ENCODE results near the gene TENT4A. TPM values are rescaled to one million over a fixed set of nuclear protein-coding genes. Genes with fewer than 3 reads are reported as not detected.

TENT4A gene
- total and polyA plus RNA-seq, 4 donors, result 4.1 to 37.0 (median 23.0) TPM

DNA sequence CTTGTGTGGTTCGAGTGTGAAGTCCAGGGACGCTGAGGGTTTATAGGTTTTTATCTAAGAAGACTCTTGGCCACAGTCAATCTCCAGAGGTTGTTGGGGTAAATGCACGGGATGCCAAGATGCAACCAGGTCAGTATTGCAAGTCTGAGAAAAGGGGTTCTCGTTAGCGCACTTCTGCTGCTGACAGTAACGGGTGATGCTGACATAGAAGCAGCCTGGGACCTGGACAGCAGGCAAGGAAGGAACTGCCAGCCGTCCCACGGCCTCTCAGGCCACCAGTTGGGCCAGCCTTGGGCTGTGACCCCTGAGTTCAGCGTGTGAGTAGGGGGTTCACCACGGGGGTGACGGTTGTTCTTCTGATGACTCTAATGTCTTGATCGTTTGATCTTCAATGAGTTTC lies 39.0 kb downstream of the TENT4A start:
- H3K27ac ChIP-seq (ENCODE audit: low read depth in 1 of 2, low read length in 2 of 2), result no peak overlapping the region
- 95% methylated on average over 12 of the region's 12 CpGs for WGBS, 2 donors
- no peak overlapping the region for H3K4me3 ChIP-seq (ENCODE audit: low read length in 2 of 2)
- no peaks in the 10 kb centered on the region for H3K27me3 ChIP-seq (ENCODE audit: control insufficient read depth in 1 of 2, insufficient read depth in 2 of 2, low read length in 1 of 2)
- no peaks in the 10 kb centered on the region for H3K4me1 ChIP-seq (ENCODE audit: control insufficient read depth in 1 of 2, insufficient read depth in 2 of 2, low read length in 2 of 2)
- intact Hi-C loops (cut with DNase I), result no loop called here
- H3K36me3 ChIP-seq (ENCODE audit: control insufficient read depth in 1 of 2, insufficient read depth in 2 of 2, low read length in 1 of 2), result peaks cover 3 to 12% of the 10 kb centered on the region in 2 donors
- H3K9me3 ChIP-seq (ENCODE audit: control insufficient read depth, low read length), result no peaks in the 10 kb centered on the region
- ATAC-seq (ENCODE audit: low FRiP score) (no peak), DNase-seq (no peak)

DNA sequence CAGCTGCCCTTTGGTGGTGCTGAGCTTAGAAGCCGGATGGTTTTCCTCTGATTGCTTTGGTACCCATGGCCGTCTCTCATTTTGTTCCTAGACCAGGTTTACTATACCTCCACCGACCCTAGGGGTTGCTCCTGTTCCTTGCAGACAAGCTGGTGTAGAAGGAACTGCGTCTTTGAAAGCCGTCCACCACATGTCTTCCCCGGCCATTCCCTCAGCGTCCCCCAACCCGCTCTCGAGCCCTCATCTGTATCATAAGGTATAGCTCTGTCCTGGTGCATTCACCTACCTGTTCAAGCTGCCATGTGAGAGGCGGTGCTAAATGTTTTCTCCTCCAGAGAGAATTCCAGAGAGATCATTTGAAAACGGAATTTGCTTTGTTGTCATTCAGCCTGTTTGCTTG lies 39.5 kb downstream of the TENT4A start:
- ATAC-seq (ENCODE audit: low FRiP score) (no peak), DNase-seq (no peak)
- Histone ChIP-seq H3K27ac (ENCODE audit: low read depth in 1 of 2, low read length in 2 of 2) (no peak overlapping the region), H3K4me3 (ENCODE audit: low read length in 2 of 2) (no peak overlapping the region), H3K27me3 (ENCODE audit: control insufficient read depth in 1 of 2, insufficient read depth in 2 of 2, low read length in 1 of 2) (no peaks in the 10 kb centered on the region), H3K36me3 (ENCODE audit: control insufficient read depth in 1 of 2, insufficient read depth in 2 of 2, low read length in 1 of 2) (peaks cover 3 to 12% of the 10 kb centered on the region in 2 donors), H3K4me1 (ENCODE audit: control insufficient read depth in 1 of 2, insufficient read depth in 2 of 2, low read length in 2 of 2) (no peaks in the 10 kb centered on the region), H3K9me3 (ENCODE audit: control insufficient read depth, low read length) (no peaks in the 10 kb centered on the region)
- intact Hi-C loops (cut with DNase I), result no loop called here
- WGBS, 2 donors, result 93 to 96% methylated on average over 11 of the region's 11 CpGs

DNA sequence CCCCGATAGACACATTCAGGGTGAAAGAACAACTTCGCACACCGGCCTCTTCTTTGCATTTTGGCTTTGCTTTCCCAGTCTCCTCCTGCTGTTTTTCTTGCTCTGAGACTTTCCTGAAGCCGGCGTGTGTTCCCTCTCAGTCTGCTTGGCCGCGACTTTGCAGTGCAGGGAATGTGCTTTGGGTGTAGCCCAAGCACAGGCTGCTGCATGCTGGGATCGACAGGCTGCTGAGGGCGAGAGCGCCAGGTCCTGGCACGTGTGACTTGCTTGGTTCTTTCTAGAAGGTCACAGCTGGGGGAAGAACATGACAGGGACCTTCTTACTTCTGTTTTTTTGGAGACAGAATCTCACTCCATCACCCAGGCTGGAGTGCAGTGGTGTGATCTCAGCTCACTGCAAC lies 40.6 kb downstream of the TENT4A start:
- intact Hi-C loops (cut with DNase I), result no loop called here
- Histone ChIP-seq H3K27ac (ENCODE audit: low read depth in 1 of 2, low read length in 2 of 2) (no peak overlapping the region), H3K4me3 (ENCODE audit: low read length in 2 of 2) (no peak overlapping the region), H3K9me3 (ENCODE audit: control insufficient read depth, low read length) (no peaks in the 10 kb centered on the region), H3K4me1 (ENCODE audit: control insufficient read depth in 1 of 2, insufficient read depth in 2 of 2, low read length in 2 of 2) (no peaks in the 10 kb centered on the region), H3K27me3 (ENCODE audit: control insufficient read depth in 1 of 2, insufficient read depth in 2 of 2, low read length in 1 of 2) (no peaks in the 10 kb centered on the region), H3K36me3 (ENCODE audit: control insufficient read depth in 1 of 2, insufficient read depth in 2 of 2, low read length in 1 of 2) (peaks cover 3 to 12% of the 10 kb centered on the region in 2 donors)
- ATAC-seq (ENCODE audit: low FRiP score) (peak; percentile 44), DNase-seq (no peak)
- 32 to 37% methylated on average over 11 of the region's 11 CpGs for whole genome bisulfite sequencing, 2 donors

- ATAC-seq (ENCODE audit: low FRiP score) (no peak), DNase-seq (no peak)
- Histone ChIP-seq H3K27ac (ENCODE audit: low read depth in 1 of 2, low read length in 2 of 2) (no peak overlapping the region), H3K27me3 (ENCODE audit: control insufficient read depth in 1 of 2, insufficient read depth in 2 of 2, low read length in 1 of 2) (no peaks in the 10 kb centered on the region), H3K9me3 (ENCODE audit: control insufficient read depth, low read length) (no peaks in the 10 kb centered on the region), H3K4me1 (ENCODE audit: control insufficient read depth in 1 of 2, insufficient read depth in 2 of 2, low read length in 2 of 2) (no peaks in the 10 kb centered on the region), H3K4me3 (ENCODE audit: low read length in 2 of 2) (no peak overlapping the region), H3K36me3 (ENCODE audit: control insufficient read depth in 1 of 2, insufficient read depth in 2 of 2, low read length in 1 of 2) (peaks cover 0 to 12% of the 10 kb centered on the region in 2 donors)
- 95% methylated on average over 29 of the region's 29 CpGs for WGBS, 2 donors
- intact Hi-C loops (cut with DNase I), result no loop called here
These were observed 41.5 kb downstream of the TENT4A start for GRCh38 chr5:6754766-6755165.

DNA sequence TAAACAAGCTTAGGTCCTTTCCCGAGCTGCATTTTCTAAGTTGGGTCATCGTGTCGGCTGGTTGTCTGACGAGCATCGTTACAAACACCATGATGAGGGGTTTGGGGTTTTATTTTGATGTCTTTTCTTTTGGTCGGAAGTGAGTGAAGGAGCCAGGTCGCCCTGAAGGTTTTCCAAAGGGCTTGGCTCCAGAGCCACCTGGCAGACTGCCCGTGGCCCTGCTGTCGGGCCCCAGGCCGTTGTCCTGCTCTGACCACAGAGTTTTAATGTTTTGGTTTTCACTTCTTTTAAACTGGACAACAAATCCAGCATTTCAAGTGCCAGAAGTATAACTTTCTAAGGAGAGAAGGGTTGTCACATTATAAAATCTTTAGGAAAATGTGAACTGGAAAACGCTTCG lies 42.3 kb downstream of the TENT4A start:
- intact Hi-C loops (cut with DNase I), result no loop called here
- Histone ChIP-seq H3K36me3 (ENCODE audit: control insufficient read depth in 1 of 2, insufficient read depth in 2 of 2, low read length in 1 of 2) (peaks cover 0 to 9% of the 10 kb centered on the region in 2 donors), H3K4me1 (ENCODE audit: control insufficient read depth in 1 of 2, insufficient read depth in 2 of 2, low read length in 2 of 2) (no peaks in the 10 kb centered on the region), H3K9me3 (ENCODE audit: control insufficient read depth, low read length) (no peaks in the 10 kb centered on the region), H3K27me3 (ENCODE audit: control insufficient read depth in 1 of 2, insufficient read depth in 2 of 2, low read length in 1 of 2) (no peaks in the 10 kb centered on the region), H3K27ac (ENCODE audit: low read depth in 1 of 2, low read length in 2 of 2) (no peak overlapping the region), H3K4me3 (ENCODE audit: low read length in 2 of 2) (no peak overlapping the region)
- no peak for ATAC-seq (ENCODE audit: low FRiP score)
- 18 to 26% methylated on average over 12 of the region's 12 CpGs for WGBS, 2 donors
- no peak for DNase-seq

DNA sequence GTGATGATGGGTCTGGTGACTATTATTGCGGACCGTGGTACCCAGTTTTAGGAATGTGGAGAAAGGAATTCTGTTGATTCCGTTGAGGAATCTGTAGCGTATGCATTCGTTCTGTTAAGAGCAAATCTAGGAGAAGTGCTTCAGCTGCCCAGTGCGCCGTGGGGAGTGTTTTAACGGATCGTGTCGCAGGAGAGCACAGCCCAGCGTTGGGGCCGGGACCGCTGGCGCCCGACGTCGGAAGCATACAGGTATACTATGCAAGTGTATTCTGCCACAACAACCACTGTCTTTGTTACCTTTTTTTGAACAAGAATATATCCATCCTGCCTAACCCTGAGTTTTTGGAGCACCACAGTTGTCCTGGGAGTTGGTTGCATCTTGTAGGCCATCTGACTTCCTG lies 42.7 kb downstream of the TENT4A start:
- DNase-seq (no peak), ATAC-seq (ENCODE audit: low FRiP score) (no peak)
- no peaks in the 10 kb centered on the region for H3K4me1 ChIP-seq (ENCODE audit: control insufficient read depth in 1 of 2, insufficient read depth in 2 of 2, low read length in 2 of 2)
- intact Hi-C loops (cut with DNase I), result no loop called here
- H3K36me3 ChIP-seq (ENCODE audit: control insufficient read depth in 1 of 2, insufficient read depth in 2 of 2, low read length in 1 of 2), result peaks cover 0 to 9% of the 10 kb centered on the region in 2 donors
- H3K4me3 ChIP-seq (ENCODE audit: low read length in 2 of 2), result no peak overlapping the region
- no peak overlapping the region for H3K27ac ChIP-seq (ENCODE audit: low read depth in 1 of 2, low read length in 2 of 2)
- H3K27me3 ChIP-seq (ENCODE audit: control insufficient read depth in 1 of 2, insufficient read depth in 2 of 2, low read length in 1 of 2), result no peaks in the 10 kb centered on the region
- 85 to 94% methylated on average over 17 of the region's 17 CpGs for WGBS, 2 donors
- H3K9me3 ChIP-seq (ENCODE audit: control insufficient read depth, low read length), result no peaks in the 10 kb centered on the region

DNA sequence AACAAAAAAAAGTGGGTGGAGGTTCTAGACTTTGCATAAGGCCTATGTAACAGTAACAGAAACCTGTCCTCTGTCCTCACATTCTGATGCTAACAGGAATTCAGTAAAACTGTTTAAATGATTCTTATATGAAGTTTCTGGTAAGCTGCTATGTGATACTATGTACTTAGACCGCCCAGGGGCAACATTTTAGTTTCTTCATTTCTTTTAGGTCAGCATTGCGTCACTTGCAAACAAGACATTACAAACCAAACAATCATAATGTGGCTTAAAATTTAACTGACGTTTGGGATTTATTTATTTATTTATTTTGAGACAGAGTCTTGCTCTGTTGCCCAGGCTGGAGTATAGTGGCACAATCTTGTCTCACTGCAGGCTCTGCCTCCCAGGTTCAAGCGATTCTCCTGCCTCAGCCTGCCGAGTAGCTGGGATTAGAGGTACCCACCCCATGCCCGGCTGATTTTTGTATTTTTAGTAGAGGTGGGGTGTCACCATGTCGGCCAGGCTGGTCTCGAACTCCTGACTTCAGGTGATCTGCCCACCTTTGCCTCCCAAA lies 44.3 kb downstream of the TENT4A start:
- no peak for ATAC-seq (ENCODE audit: low FRiP score)
- no peak overlapping the region for H3K27ac ChIP-seq (ENCODE audit: low read depth in 1 of 2, low read length in 2 of 2)
- intact Hi-C loops (cut with DNase I), result no loop called here
- DNase-seq, result no peak
- H3K4me3 ChIP-seq (ENCODE audit: low read length in 2 of 2), result no peak overlapping the region
- whole genome bisulfite sequencing, 2 donors, result 90 to 93% methylated on average over 8 of the region's 8 CpGs
- H3K36me3 ChIP-seq (ENCODE audit: control insufficient read depth in 1 of 2, insufficient read depth in 2 of 2, low read length in 1 of 2), result peaks cover 0 to 2% of the 10 kb centered on the region in 2 donors
- H3K4me1 ChIP-seq (ENCODE audit: control insufficient read depth in 1 of 2, insufficient read depth in 2 of 2, low read length in 2 of 2), result no peaks in the 10 kb centered on the region
- no peaks in the 10 kb centered on the region for H3K9me3 ChIP-seq (ENCODE audit: control insufficient read depth, low read length)
- no peaks in the 10 kb centered on the region for H3K27me3 ChIP-seq (ENCODE audit: control insufficient read depth in 1 of 2, insufficient read depth in 2 of 2, low read length in 1 of 2)

GRCh38 chr5:6758236-6758635 lies 45.0 kb downstream of the TENT4A start:
- Histone ChIP-seq H3K4me1 (ENCODE audit: control insufficient read depth in 1 of 2, insufficient read depth in 2 of 2, low read length in 2 of 2) (no peaks in the 10 kb centered on the region), H3K9me3 (ENCODE audit: control insufficient read depth, low read length) (no peaks in the 10 kb centered on the region), H3K4me3 (ENCODE audit: low read length in 2 of 2) (no peak overlapping the region), H3K27me3 (ENCODE audit: control insufficient read depth in 1 of 2, insufficient read depth in 2 of 2, low read length in 1 of 2) (no peaks in the 10 kb centered on the region), H3K27ac (ENCODE audit: low read depth in 1 of 2, low read length in 2 of 2) (no peak overlapping the region), H3K36me3 (ENCODE audit: control insufficient read depth in 1 of 2, insufficient read depth in 2 of 2, low read length in 1 of 2) (peaks cover 0 to 2% of the 10 kb centered on the region in 2 donors)
- ATAC-seq (ENCODE audit: low FRiP score) (no peak), DNase-seq (no peak)
- intact Hi-C loops (cut with DNase I), result no loop called here
- WGBS, 2 donors, result 87 to 90% methylated on average over 6 of the region's 6 CpGs

- no peaks in the 10 kb centered on the region for H3K4me1 ChIP-seq (ENCODE audit: control insufficient read depth in 1 of 2, insufficient read depth in 2 of 2, low read length in 2 of 2)
- intact Hi-C loops (cut with DNase I), result no loop called here
- H3K27me3 ChIP-seq (ENCODE audit: control insufficient read depth in 1 of 2, insufficient read depth in 2 of 2, low read length in 1 of 2), result no peaks in the 10 kb centered on the region
- H3K4me3 ChIP-seq (ENCODE audit: low read length in 2 of 2), result no peak overlapping the region
- WGBS, 2 donors, result 92 to 95% methylated on average over 20 of the region's 20 CpGs
- H3K36me3 ChIP-seq (ENCODE audit: control insufficient read depth in 1 of 2, insufficient read depth in 2 of 2, low read length in 1 of 2), result no peaks in the 10 kb centered on the region
- ATAC-seq (ENCODE audit: low FRiP score) (no peak), DNase-seq (no peak)
- H3K27ac ChIP-seq (ENCODE audit: low read depth in 1 of 2, low read length in 2 of 2), result no peak overlapping the region
- no peaks in the 10 kb centered on the region for H3K9me3 ChIP-seq (ENCODE audit: control insufficient read depth, low read length)
These were observed 45.5 kb downstream of the TENT4A start for GRCh38 chr5:6758706-6759105.

Data from aorta (tissue), 5 donors.